ENCODE measurements around the gene RND3. TPM values are rescaled to one million over a fixed set of nuclear protein-coding genes. Genes with fewer than 3 reads are reported as not detected.

RND3 gene
- total RNA-seq, 4 donors from 2014 or later, result 12.6 to 69.4 (median 41.1) TPM

DNA sequence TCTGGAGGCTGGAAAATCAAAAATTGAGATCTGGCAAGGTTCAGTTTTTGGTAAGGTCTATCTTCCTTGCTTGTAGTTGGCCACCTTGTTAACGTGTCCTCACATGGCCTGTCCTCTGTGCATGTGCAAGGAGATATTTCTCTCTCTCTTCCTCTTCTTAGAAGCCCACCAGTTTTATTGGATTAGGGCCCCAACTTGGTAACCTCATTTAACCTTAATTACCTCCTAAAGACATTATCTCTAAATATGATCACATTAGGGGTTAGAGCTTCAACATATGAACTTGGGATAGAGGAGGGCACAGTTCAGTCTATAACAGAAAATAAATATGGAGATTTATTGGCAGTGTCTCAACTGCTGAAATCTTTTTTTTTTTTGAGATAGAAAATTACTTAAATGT, 19.6 kb upstream of the RND3 start:
- no peak for DNase-seq
- no peaks in the 10 kb centered on the region for H3K9me3 ChIP-seq
- H3K4me1 ChIP-seq, result no peaks in the 10 kb centered on the region
- H3K27ac ChIP-seq, result no peak overlapping the region
- intact Hi-C loops (cut with DNase I; ENCODE audit: low total_unique reads), result no loop called here
- no peaks in the 10 kb centered on the region for H3K36me3 ChIP-seq
- no peaks in the 10 kb centered on the region for H3K27me3 ChIP-seq
- no peak overlapping the region for H3K4me3 ChIP-seq
- no peak for TF ChIP-seq POLR2A (IDR thresholded peaks at IDR 0.05)
- TF ChIP-seq, protein P1, sequence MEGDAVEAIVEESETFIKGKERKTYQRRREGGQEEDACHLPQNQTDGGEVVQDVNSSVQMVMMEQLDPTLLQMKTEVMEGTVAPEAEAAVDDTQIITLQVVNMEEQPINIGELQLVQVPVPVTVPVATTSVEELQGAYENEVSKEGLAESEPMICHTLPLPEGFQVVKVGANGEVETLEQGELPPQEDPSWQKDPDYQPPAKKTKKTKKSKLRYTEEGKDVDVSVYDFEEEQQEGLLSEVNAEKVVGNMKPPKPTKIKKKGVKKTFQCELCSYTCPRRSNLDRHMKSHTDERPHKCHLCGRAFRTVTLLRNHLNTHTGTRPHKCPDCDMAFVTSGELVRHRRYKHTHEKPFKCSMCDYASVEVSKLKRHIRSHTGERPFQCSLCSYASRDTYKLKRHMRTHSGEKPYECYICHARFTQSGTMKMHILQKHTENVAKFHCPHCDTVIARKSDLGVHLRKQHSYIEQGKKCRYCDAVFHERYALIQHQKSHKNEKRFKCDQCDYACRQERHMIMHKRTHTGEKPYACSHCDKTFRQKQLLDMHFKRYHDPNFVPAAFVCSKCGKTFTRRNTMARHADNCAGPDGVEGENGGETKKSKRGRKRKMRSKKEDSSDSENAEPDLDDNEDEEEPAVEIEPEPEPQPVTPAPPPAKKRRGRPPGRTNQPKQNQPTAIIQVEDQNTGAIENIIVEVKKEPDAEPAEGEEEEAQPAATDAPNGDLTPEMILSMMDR (IDR thresholded peaks at IDR 0.05), result no peak

DNA sequence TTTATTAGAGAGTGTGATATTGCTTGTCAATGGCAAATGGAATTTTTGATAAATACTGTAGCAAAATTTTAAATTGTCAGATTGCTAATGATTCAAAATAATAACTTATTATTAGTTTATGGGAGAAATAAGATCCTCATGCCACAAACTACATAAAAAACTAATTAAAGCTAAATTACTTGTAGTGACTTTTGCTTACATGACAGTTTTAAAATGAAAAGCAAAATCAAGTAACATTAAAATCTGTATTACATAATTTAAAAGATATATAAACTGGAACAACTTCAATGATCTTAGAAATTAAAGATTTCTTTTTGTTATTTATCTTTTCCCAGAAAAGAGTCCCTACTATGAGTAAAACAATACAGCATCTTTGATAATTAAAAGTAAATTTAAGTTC, 17.7 kb upstream of the RND3 start:
- Histone ChIP-seq H3K27ac (no peak overlapping the region), H3K27me3 (no peaks in the 10 kb centered on the region), H3K9me3 (no peaks in the 10 kb centered on the region), H3K4me3 (no peak overlapping the region), H3K4me1 (no peaks in the 10 kb centered on the region), H3K36me3 (no peaks in the 10 kb centered on the region)
- TF ChIP-seq POLR2A (IDR thresholded peaks at IDR 0.05), result no peak
- intact Hi-C loops (cut with DNase I; ENCODE audit: low total_unique reads), result no loop called here
- DNase-seq, result no peak

DNA sequence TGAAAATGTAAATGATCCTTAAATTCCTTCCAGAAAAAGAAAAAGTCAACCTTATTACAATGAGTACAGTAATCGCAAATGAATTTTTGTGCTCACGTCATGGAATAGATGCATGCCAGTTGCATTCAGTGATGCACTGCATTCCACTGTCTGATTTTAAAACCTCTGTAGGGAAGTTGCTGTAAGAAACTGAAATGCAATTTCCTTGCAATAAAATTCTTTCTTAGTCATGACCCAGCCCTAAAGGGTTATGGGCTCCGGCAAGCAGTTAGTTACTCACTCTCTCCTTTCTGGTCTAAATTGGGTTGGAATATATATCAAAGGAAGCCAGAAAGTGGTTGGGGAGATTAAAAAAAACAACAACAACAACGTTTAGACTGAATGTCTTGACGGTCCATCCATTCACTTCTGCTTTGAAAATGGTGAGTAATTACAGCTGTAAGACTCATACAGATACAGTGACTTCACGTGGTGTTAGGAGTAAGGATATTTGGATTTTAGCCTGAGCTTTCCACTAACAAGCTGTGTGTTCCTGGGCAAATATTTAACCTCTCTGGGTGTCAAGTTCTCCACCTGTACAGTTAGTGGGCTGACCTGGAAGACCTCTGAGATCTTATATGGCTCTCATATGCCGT, 8.6 kb upstream of the RND3 start:
- intact Hi-C loops (cut with DNase I; ENCODE audit: low total_unique reads), result no loop called here
- Histone ChIP-seq H3K9me3 (no peaks in the 10 kb centered on the region), H3K4me1 (no peaks in the 10 kb centered on the region), H3K27me3 (no peaks in the 10 kb centered on the region), H3K4me3 (no peak overlapping the region), H3K36me3 (no peaks in the 10 kb centered on the region), H3K27ac (no peak overlapping the region)
- no peak for DNase-seq
- TF ChIP-seq POLR2A (IDR thresholded peaks at IDR 0.05), result no peak
- TF ChIP-seq, protein P1 (IDR thresholded peaks at IDR 0.05), result no peak

DNA sequence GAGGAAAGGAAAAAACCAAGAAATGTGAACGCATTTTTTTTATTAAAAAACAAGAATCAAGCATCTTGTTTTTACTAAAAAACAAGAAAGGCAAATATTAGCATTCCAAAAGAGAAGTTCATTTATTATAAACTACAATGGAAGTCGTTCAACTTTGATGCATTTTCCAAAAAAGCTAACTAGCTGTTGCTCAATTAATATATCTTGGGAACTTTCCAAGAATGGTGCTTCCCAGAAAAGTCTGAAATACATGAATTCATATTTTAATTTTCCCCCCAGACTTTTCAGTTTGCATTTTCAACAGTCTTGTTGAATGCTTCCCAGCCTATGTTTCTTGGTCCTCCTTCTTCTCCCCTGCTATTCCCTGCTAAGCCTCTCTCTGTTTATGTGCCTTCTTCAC, 7.5 kb upstream of the RND3 start:
- no peaks in the 10 kb centered on the region for H3K27me3 ChIP-seq
- no peaks in the 10 kb centered on the region for H3K4me1 ChIP-seq
- DNase-seq, result no peak
- no peaks in the 10 kb centered on the region for H3K36me3 ChIP-seq
- H3K4me3 ChIP-seq, result no peak overlapping the region
- no peak overlapping the region for H3K27ac ChIP-seq
- TF ChIP-seq, protein P1 (IDR thresholded peaks at IDR 0.05), result no peak
- TF ChIP-seq POLR2A (IDR thresholded peaks at IDR 0.05), result no peak
- intact Hi-C loops (cut with DNase I; ENCODE audit: low total_unique reads), result no loop called here
- no peaks in the 10 kb centered on the region for H3K9me3 ChIP-seq

DNA sequence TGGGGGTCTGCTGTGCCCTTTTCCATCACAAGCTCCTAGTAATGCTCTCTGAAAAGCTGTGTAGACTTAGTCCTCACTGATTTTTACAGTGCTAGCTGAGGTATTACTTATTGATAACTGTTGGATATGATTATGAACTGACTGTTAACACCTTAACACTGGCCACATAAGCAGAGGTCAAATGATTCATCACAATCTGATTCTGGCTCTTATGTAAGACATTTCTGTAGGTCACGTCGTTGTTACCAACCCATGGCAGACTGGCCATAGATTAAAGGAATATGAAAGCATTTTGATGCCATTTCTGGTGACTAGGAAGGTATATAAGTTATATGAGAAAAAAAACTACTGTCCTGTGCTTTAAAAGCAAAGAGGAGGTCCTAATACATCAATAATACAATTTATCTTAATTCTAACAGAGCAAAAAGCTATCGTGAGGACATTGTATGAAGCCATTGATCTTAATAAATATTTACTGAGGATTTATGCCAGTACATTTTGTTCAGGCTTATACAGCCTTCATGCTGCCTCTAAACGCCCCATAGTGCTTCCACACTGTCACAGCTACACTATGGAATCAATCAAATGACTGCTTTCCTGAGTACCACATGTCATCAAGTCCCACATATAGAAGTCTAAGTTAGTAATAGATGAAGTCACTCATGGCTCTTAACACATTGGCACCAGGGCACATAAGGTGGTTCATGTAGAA, 6.9 kb upstream of the RND3 start:
- Histone ChIP-seq H3K4me1 (no peaks in the 10 kb centered on the region), H3K36me3 (no peaks in the 10 kb centered on the region), H3K27ac (no peak overlapping the region), H3K4me3 (no peak overlapping the region), H3K27me3 (no peaks in the 10 kb centered on the region), H3K9me3 (no peaks in the 10 kb centered on the region)
- intact Hi-C loops (cut with DNase I; ENCODE audit: low total_unique reads), result no loop called here
- no peak for TF ChIP-seq POLR2A (IDR thresholded peaks at IDR 0.05)
- TF ChIP-seq, protein P1 (IDR thresholded peaks at IDR 0.05), result no peak
- DNase-seq, result no peak
